Measurements from ENCODE around the gene CASZ1.

GRCh38 chr1:10631811-10632593, 164.4 kb downstream of the CASZ1 start:
- TF ChIP-seq CTCF (IDR thresholded peaks at IDR 0.05 in 8 of 11, conservative IDR thresholded peaks at IDR 0.05 in 3 of 11) (no peak), POLR2A (IDR thresholded peaks at IDR 0.05) (no peak)

Data from spleen (tissue), 7 donors.